K562 (cell line): ENCODE measurements around the gene MBOAT1. TPM values are rescaled to one million over a fixed set of nuclear protein-coding genes. Genes with fewer than 3 reads are reported as not detected.

Source experiments
- ARID1B ChIP-seq: fragments of 450-650 bp; IDR thresholded peaks from 2 replicates; pipeline ENCODE4 v1.6.1; 2016; ENCODE audit warnings: antibody characterized with exemption, mild to moderate bottlenecking, inconsistent platforms
- ARID2 ChIP-seq: fragments of 450-650 bp; IDR thresholded peaks from 2 replicates; pipeline ENCODE4 v1.6.1; 2017; ENCODE audit warnings: antibody characterized with exemption, mild to moderate bottlenecking
- ARID4B ChIP-seq: sonication (generic); formaldehyde crosslinking; IDR thresholded peaks from 2 replicates; pipeline ENCODE4 v1.8.0; 2022; ENCODE audit warnings: mild to moderate bottlenecking, missing genetic modification reagents
- BMI1 ChIP-seq: fragments of 150-350 bp; IDR thresholded peaks from 2 replicates; pipeline ENCODE4 v1.6.1; 2014; ENCODE audit warnings: low read length
- CBX8 ChIP-seq: fragments of 200-600 bp; sonication (generic); IDR thresholded peaks from 2 replicates; pipeline ENCODE4 v1.6.1; 2012; ENCODE audit warnings: borderline replicate concordance, mixed run types, low read depth, mild to moderate bottlenecking, moderate library complexity, mixed read lengths, low read length, control low read depth, inconsistent platforms; ENCODE audit not compliant: poor library complexity, severe bottlenecking; ENCODE audit errors: extremely low read depth
- CREM ChIP-seq: IDR thresholded peaks from 2 replicates; pipeline ENCODE4 v1.6.1; 2014; ENCODE audit warnings: antibody characterized with exemption, low read depth
- JUND ChIP-seq, 2 experiments: IDR thresholded peaks; 2 replicates in 1 of 2; 3 replicates in 1 of 2; pipeline ENCODE4 v1.6.1; 2011; ENCODE audit warnings: borderline replicate concordance in 2 of 2, low read depth in 2 of 2, low read length in 2 of 2, improper control_type of control experiment in 1 of 2, missing biosample characterization in 1 of 2, missing genetic modification characterization in 1 of 2, missing genetic modification reagents in 1 of 2
- NFIC ChIP-seq: fragments of 450-650 bp; IDR thresholded peaks from 2 replicates; pipeline ENCODE4 v1.6.1; 2017; ENCODE audit warnings: mild to moderate bottlenecking, inconsistent platforms
- NFRKB ChIP-seq: fragments of 450-650 bp; IDR thresholded peaks from 2 replicates; pipeline ENCODE4 v1.6.1; 2016; ENCODE audit warnings: low read depth
- SRSF7 ChIP-seq: fragments of 200-400 bp; formaldehyde crosslinking; optimal IDR thresholded peaks from 2 replicates; pipeline ENCODE3; 2017; ENCODE audit warnings: mild to moderate bottlenecking, low read depth, low read length
- STAT6 ChIP-seq: sonication (generic); formaldehyde crosslinking; IDR thresholded peaks from 2 replicates; pipeline ENCODE4 v1.8.1; 2023; ENCODE audit warnings: mild to moderate bottlenecking, missing genetic modification reagents
- ZBED1 ChIP-seq: IDR thresholded peaks from 2 replicates; pipeline ENCODE4 v1.6.1; 2014
- ZBTB2 ChIP-seq: fragments of 450-650 bp; IDR thresholded peaks from 2 replicates; pipeline ENCODE4 v1.6.1; 2016; ENCODE audit warnings: antibody characterized with exemption
- ZBTB49 ChIP-seq: sonication (generic); formaldehyde crosslinking; IDR thresholded peaks from 2 replicates; pipeline ENCODE4 v1.8.0; 2022; ENCODE audit warnings: missing genetic modification reagents, mild to moderate bottlenecking, borderline replicate concordance
- ZC3H8 ChIP-seq: fragments of 450-650 bp; IDR thresholded peaks from 2 replicates; pipeline ENCODE4 v1.6.1; 2017
- polyA plus RNA-seq, 8 experiments: library from polyadenylated mRNA; depleted of rRNA in 4 of 8; stranded (reverse) in 5 of 8; unstranded in 3 of 8; fragments of >200 nt; fragmentation: Nextera tagmentation in 2 of 8; fragmentation: Illumina TruSeq in 1 of 8; extraction: Ambion mirVana in 2 of 8; extraction: Trizol in 1 of 8; gene quantifications; 2 replicates each; pipeline versions ENCODE4 v1.2.1 to v1.2.3, GENCODE V29; 2011 to 2014; ENCODE audit warnings: inconsistent platforms in 1 of 8, missing spikeins in 1 of 8
- total RNA-seq, 7 experiments: library from RNA; depleted of rRNA in 6 of 7; stranded (reverse); fragments of >200 nt in 6 of 7; fragmentation: Illumina TruSeq in 2 of 7; extraction: Trizol in 2 of 7; gene quantifications; 2 replicates each; pipeline versions ENCODE4 v1.2.1 to v1.2.3, GENCODE V29; 2011 to 2021; ENCODE audit warnings: low replicate concordance in 1 of 7

The MBOAT1 gene
- total and polyA plus RNA-seq, 9 of the 15 experiments (the other 6 are each of a cell fraction or from before 2014, with no cell fraction given): 0.13 to 16.5 (median 10.3) TPM

GRCh38 chr6:20211941-20212391, 303 bp downstream of the MBOAT1 start (continued):
- TF ChIP-seq ZBTB49: 0 out of 2 replicates have a peak, but pooled peaks have one; percentile 38
- TF ChIP-seq ZBED1: peak; percentile 13; the same call in 1 of the 2 replicates
- no peak for TF ChIP-seq JUND (IDR thresholded peaks at IDR 0.05; ENCODE audit: borderline replicate concordance, low read depth, low read length)
- 0 out of 3 replicates have a peak, but pooled peaks have one; percentile 3 for TF ChIP-seq JUND (tag; IDR thresholded peaks at IDR 0.05; ENCODE audit: borderline replicate concordance, low read depth, low read length)
- peak; percentile 77 for TF ChIP-seq ARID4B (CRISPR knock-in tag)
- TF ChIP-seq CREM: 0 out of 2 replicates have a peak, but pooled peaks have one; percentile 5
- TF ChIP-seq STAT6 (CRISPR knock-in tag): no peak
- peak; percentile 68 for TF ChIP-seq ZBTB2
- peak; percentile 61; the same call in 1 of the 2 replicates for TF ChIP-seq ARID2
- peak; percentile 72 for TF ChIP-seq SRSF7
- TF ChIP-seq ZC3H8: no peak
- peak; percentile 74 for TF ChIP-seq NFRKB
- TF ChIP-seq ARID1B: peak; percentile 57
- TF ChIP-seq CBX8: no peak
- peak; percentile 56 for TF ChIP-seq NFIC
- TF ChIP-seq BMI1: no peak
